HL-60 (cell line): ENCODE measurements around the gene GABRR2.
"Not testable (repeated sequence)": the region's sequence is repeated elsewhere in the genome, so short reads cannot be mapped to it uniquely, and the experiment has no call there.

Source experiments
- DNase-seq, 2 experiments: peaks; one replicate each; pipeline ENCODE4 v3.0.0-alpha.2; 2010 to 2020; ENCODE audit warnings: low read depth in 1 of 2, low spot score in 1 of 2
- H3K27ac ChIP-seq: fragments of 250-450 bp; sonication (Bioruptor Pico); replicated peaks from 2 replicates; pipeline ENCODE4 v1.5.1; 2020; ENCODE audit warnings: mild to moderate bottlenecking, moderate library complexity
- H3K27me3 ChIP-seq: fragments of 250-450 bp; sonication (Bioruptor Pico); 2 replicates; pipeline ENCODE4 v1.5.1; 2021; ENCODE audit warnings: mild to moderate bottlenecking, moderate library complexity; ENCODE audit not compliant: insufficient read depth, poor library complexity, severe bottlenecking
- H3K4me3 ChIP-seq: replicated peaks from 2 replicates; pipeline ENCODE4 v1.5.1; 2011; ENCODE audit warnings: mild to moderate bottlenecking, control low read depth, low read length; ENCODE audit not compliant: insufficient read depth
- GABPA ChIP-seq: IDR thresholded peaks from 2 replicates; pipeline ENCODE4 v1.6.1; 2012; ENCODE audit warnings: low read depth
- POLR2AphosphoS5 ChIP-seq: IDR thresholded peaks from 2 replicates; pipeline ENCODE4 v1.6.1; 2012; ENCODE audit warnings: low read depth
- REST ChIP-seq: IDR thresholded peaks from 2 replicates; pipeline ENCODE4 v1.6.1; 2012; ENCODE audit warnings: low read depth; ENCODE audit not compliant: insufficient replicate concordance
- SPI1 ChIP-seq: IDR thresholded peaks from 2 replicates; pipeline ENCODE4 v1.6.1; 2012; ENCODE audit warnings: low read depth, mild to moderate bottlenecking, borderline replicate concordance
- TF ChIP-seq, protein P1 (sequence below): IDR thresholded peaks from one replicate; pipeline ENCODE4 v1.5.1; 2011; ENCODE audit warnings: low read length, control low read depth, inconsistent platforms; ENCODE audit not compliant: insufficient read depth

GABRR2 gene

GRCh38 chr6:89233605-89234004 lies 81.5 kb downstream of the GABRR2 start:
- 0 out of 2 replicates have a peak, but pooled peaks have one; percentile 30 for TF ChIP-seq POLR2AphosphoS5
- not testable (repeated sequence) for H3K27me3 ChIP-seq, H3K27ac ChIP-seq, H3K4me3 ChIP-seq
- peak in 1 of 2 experiments; percentile 81 for DNase-seq

DNA sequence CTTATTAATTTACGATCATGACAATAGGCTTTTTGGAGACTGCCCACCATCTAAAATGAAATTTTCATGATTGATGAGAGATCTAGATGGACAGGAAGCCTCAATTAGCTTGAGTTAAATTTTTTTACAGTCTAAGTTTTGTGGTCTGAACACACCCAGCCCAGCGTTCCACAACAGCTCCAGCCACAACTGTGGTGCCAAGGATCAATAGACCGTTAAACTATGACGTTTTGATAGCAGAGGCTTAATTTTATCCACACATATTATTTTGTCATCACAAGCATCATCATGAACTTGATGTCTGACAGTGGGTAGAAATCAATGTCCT lies 92.4 kb downstream of the GABRR2 start:
- no peak overlapping the region for H3K27ac ChIP-seq
- no peak overlapping the region for H3K4me3 ChIP-seq
- no peak for DNase-seq
- H3K27me3 ChIP-seq = no peaks in the 10 kb centered on the region
- TF ChIP-seq REST (no peak), GABPA (no peak), SPI1 (no peak), POLR2AphosphoS5 (no peak)
- TF ChIP-seq, protein P1, sequence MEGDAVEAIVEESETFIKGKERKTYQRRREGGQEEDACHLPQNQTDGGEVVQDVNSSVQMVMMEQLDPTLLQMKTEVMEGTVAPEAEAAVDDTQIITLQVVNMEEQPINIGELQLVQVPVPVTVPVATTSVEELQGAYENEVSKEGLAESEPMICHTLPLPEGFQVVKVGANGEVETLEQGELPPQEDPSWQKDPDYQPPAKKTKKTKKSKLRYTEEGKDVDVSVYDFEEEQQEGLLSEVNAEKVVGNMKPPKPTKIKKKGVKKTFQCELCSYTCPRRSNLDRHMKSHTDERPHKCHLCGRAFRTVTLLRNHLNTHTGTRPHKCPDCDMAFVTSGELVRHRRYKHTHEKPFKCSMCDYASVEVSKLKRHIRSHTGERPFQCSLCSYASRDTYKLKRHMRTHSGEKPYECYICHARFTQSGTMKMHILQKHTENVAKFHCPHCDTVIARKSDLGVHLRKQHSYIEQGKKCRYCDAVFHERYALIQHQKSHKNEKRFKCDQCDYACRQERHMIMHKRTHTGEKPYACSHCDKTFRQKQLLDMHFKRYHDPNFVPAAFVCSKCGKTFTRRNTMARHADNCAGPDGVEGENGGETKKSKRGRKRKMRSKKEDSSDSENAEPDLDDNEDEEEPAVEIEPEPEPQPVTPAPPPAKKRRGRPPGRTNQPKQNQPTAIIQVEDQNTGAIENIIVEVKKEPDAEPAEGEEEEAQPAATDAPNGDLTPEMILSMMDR = no peak

DNA sequence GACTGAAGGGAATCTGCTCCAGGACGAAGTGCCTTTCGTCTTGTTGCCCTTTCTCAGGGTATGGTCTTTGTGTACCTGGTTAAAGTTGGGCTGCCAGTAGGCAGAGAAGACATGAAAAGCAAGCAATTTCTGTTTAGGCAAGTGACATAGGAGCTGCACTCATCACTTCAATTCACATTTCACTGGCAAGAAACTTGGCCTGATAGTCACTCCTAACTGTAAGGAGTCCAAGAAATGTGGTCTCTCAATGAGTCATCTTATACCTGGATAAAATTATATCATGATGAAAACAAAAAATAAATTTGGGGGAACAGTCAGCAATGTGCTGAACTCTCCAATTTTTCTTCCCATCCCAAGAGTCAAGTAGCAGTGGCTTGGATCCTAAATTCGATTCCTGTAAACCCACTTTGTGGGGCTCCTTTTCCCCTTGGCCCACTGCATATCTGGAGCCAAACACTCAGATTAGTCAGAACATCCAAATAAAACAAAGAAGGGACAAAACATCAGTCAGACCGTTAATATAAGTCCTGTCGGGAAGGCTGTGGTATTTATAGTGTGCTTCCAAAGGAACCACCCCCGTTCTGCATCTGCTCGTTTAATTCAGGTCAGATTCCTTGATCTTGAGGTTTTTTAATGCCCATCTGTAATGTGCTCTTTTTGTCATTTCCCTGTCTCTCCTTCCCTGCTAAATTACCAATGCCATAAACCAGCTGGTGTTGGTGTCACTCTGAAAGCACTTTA lies 93.0 kb downstream of the GABRR2 start:
- TF ChIP-seq POLR2AphosphoS5 (no peak), SPI1 (no peak), REST (no peak), GABPA (no peak)
- TF ChIP-seq, protein P1 = no peak
- H3K27me3 ChIP-seq = no peaks in the 10 kb centered on the region
- H3K27ac ChIP-seq = no peak overlapping the region
- H3K4me3 ChIP-seq = no peak overlapping the region
- DNase-seq = no peak

GRCh38 chr6:89221129-89221528 lies 94.0 kb downstream of the GABRR2 start:
- no peak overlapping the region for H3K27ac ChIP-seq
- TF ChIP-seq, protein P1 = no peak
- TF ChIP-seq GABPA (no peak), SPI1 (no peak), POLR2AphosphoS5 (no peak), REST (no peak)
- H3K4me3 ChIP-seq = no peak overlapping the region
- no peaks in the 10 kb centered on the region for H3K27me3 ChIP-seq
- DNase-seq = no peak
